AG09319 (cell line): ENCODE results near the gene KRTAP9-7.
"Not testable (repeated sequence)": the region's sequence is repeated elsewhere in the genome, so short reads cannot be mapped to it uniquely, and the experiment has no call there.

Experiments used
- DNase-seq: peaks from one replicate; pipeline ENCODE4 v3.0.0-alpha.2; 2010; ENCODE audit warnings: low read depth; ENCODE audit errors: extremely low read depth
- CTCF ChIP-seq: IDR thresholded peaks from 2 replicates; pipeline ENCODE4 v1.5.1; 2011; ENCODE audit warnings: low read depth, mild to moderate bottlenecking, inconsistent platforms, low read length, moderate library complexity

Gene KRTAP9-7

GRCh38 chr17:41275648-41276190 is at the start of gene KRTAP9-7:
KRTAP9-7 (plus strand) TSS chr17:41275698; CDS start chr17:41275698, 0 bp downstream.
- DNase-seq, result not testable (repeated sequence)

GRCh38 chr17:41226051-41226450 is 49.4 kb upstream of the KRTAP9-7 start:
- no peak for DNase-seq
- no peak for TF ChIP-seq CTCF

DNA sequence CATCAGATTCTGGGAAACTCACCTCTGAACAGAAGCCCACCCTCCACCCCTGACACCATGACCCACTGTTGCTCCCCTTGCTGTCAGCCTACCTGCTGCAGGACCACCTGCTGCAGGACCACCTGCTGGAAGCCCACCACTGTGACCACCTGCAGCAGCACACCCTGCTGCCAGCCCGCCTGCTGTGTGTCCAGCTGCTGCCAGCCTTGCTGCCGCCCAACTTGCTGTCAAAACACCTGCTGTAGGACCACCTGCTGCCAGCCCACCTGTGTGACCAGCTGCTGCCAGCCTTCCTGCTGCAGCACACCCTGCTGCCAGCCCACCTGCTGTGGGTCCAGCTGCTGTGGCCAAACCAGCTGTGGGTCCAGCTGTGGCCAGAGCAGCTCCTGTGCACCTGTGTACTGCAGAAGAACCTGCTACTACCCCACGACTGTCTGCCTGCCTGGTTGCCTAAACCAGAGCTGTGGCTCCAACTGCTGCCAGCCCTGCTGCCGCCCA is 48.9 kb upstream of the KRTAP9-7 start, which contains the start of gene KRTAP9-2:
Gene KRTAP9-2, plus strand, starts transcription at position 51 of the 498 bp plus-strand sequence. Its CDS starts 7 bp downstream, at position 58.
- DNase-seq, result not testable (repeated sequence)

GRCh38 chr17:41230094-41230493 is 45.4 kb upstream of the KRTAP9-7 start:
- no peak for DNase-seq
- no peak for TF ChIP-seq CTCF

GRCh38 chr17:41231731-41232130 is 43.8 kb upstream of the KRTAP9-7 start:
- TF ChIP-seq CTCF, result no peak

GRCh38 chr17:41232399-41233105 is 42.9 kb upstream of the KRTAP9-7 start, which contains the start of gene KRTAP9-3:
KRTAP9-3 (plus strand) TSS chr17:41232449; CDS start chr17:41232502, 53 bp downstream.
- not testable (repeated sequence) for DNase-seq

More at GRCh38 chr17:41231731-41232130, 43.8 kb upstream of the KRTAP9-7 start:
- no peak for DNase-seq

- DNase-seq, result not testable (repeated sequence)
These were observed 38.4 kb upstream of the KRTAP9-7 start for GRCh38 chr17:41237116-41237515.

GRCh38 chr17:41237949-41238437 is 37.5 kb upstream of the KRTAP9-7 start, which contains the start of gene KRTAP9-8:
KRTAP9-8 (plus strand) TSS chr17:41237999; CDS start chr17:41238052, 53 bp downstream.
- not testable (repeated sequence) for DNase-seq

- DNase-seq, result not testable (repeated sequence)
These were observed 28.3 kb upstream of the KRTAP9-7 start for GRCh38 chr17:41246995-41247787.

GRCh38 chr17:41249637-41250240 is 25.8 kb upstream of the KRTAP9-7 start, which contains the start of gene KRTAP9-4:
KRTAP9-4 (plus strand) TSS chr17:41249687; CDS start chr17:41249721, 34 bp downstream.
- DNase-seq, result not testable (repeated sequence)
